K562 (cell line): Measurements from ENCODE around the gene PIK3C2B. TPM values are rescaled to one million over a fixed set of nuclear protein-coding genes. Genes with fewer than 3 reads are reported as not detected.

Experiments used
- ATF7 ChIP-seq: fragments of 450-650 bp; IDR thresholded peaks from 2 replicates; pipeline ENCODE4 v1.7.1; 2014; ENCODE audit warnings: mild to moderate bottlenecking, moderate library complexity
- CCNT2 ChIP-seq: IDR thresholded peaks from 2 replicates; pipeline ENCODE4 v1.6.1; 2011; ENCODE audit warnings: borderline replicate concordance, low read depth, mild to moderate bottlenecking, moderate library complexity, mixed read lengths, low read length; ENCODE audit not compliant: insufficient read length; ENCODE audit errors: extremely low read depth
- FOXP1 ChIP-seq: sonication (generic); formaldehyde crosslinking; IDR thresholded peaks from 2 replicates; pipeline ENCODE4 v1.8.0; 2022; ENCODE audit warnings: mild to moderate bottlenecking, missing genetic modification reagents
- FOXP4 ChIP-seq: sonication (generic); formaldehyde crosslinking; IDR thresholded peaks from 2 replicates; pipeline ENCODE4 v1.8.0; 2022; ENCODE audit warnings: mild to moderate bottlenecking, missing genetic modification reagents, borderline replicate concordance
- MAFK ChIP-seq: IDR thresholded peaks from 2 replicates; pipeline ENCODE4 v1.6.1; 2011; ENCODE audit warnings: low read length, improper control_type of control experiment
- MITF ChIP-seq: IDR thresholded peaks from 2 replicates; pipeline ENCODE4 v1.6.1; 2014; ENCODE audit warnings: antibody characterized with exemption
- NEUROD1 ChIP-seq: fragments of 150-350 bp; IDR thresholded peaks from 2 replicates; pipeline ENCODE4 v1.6.1; 2014; ENCODE audit warnings: borderline replicate concordance, low read length, low read depth; ENCODE audit not compliant: partially characterized antibody
- POLR2AphosphoS5 ChIP-seq: IDR thresholded peaks from 2 replicates; pipeline ENCODE4 v1.6.1; 2011; ENCODE audit warnings: mild to moderate bottlenecking, low read depth, low read length, moderate library complexity; ENCODE audit not compliant: control insufficient read depth, insufficient read depth
- PPARD ChIP-seq: fragments of 250-450 bp; sonication (Bioruptor Pico); IDR thresholded peaks from 2 replicates; pipeline ENCODE4 v1.8.0; 2022; ENCODE audit warnings: inconsistent platforms, mild to moderate bottlenecking, moderate library complexity
- TGIF2 ChIP-seq: sonication (generic); formaldehyde crosslinking; IDR thresholded peaks from 2 replicates; pipeline ENCODE4 v1.8.1; 2022; ENCODE audit warnings: mild to moderate bottlenecking, missing genetic modification reagents, moderate library complexity
- XRCC4 ChIP-seq: IDR thresholded peaks from one replicate; pipeline ENCODE4 v1.6.1; 2011; ENCODE audit not compliant: insufficient read depth, insufficient read length; ENCODE audit errors: extremely low read depth
- ZBTB17 ChIP-seq: fragments of 450-650 bp; formaldehyde crosslinking; IDR thresholded peaks from 2 replicates; pipeline ENCODE4 v1.4.0; 2020; ENCODE audit warnings: mild to moderate bottlenecking
- ZNF174 ChIP-seq: fragments of 250-450 bp; sonication (Bioruptor Pico); IDR thresholded peaks from 2 replicates; pipeline ENCODE4 v1.4.0; 2020; ENCODE audit warnings: mild to moderate bottlenecking
- ZNF316 ChIP-seq: fragments of 450-650 bp; IDR thresholded peaks from 2 replicates; pipeline ENCODE4 v1.6.1; 2016
- ZNF57 ChIP-seq: fragments of 450-650 bp; formaldehyde crosslinking; IDR thresholded peaks from 2 replicates; pipeline ENCODE4 v1.4.0; 2020; ENCODE audit warnings: mild to moderate bottlenecking, moderate library complexity
- ZNF740 ChIP-seq, 3 experiments: fragments of 200-800 bp in 1 of 3; sonication (Bioruptor generic) in 1 of 3; sonication (generic) in 1 of 3; formaldehyde crosslinking in 1 of 3; IDR thresholded peaks; 2 replicates each; pipeline versions ENCODE4 v1.6.1 to v1.8.0; 2016 to 2022; ENCODE audit warnings: mild to moderate bottlenecking in 2 of 3, missing compliant biosample characterization in 2 of 3, missing genetic modification characterization in 2 of 3, missing genetic modification reagents in 1 of 3
- polyA plus RNA-seq, 8 experiments: library from polyadenylated mRNA; depleted of rRNA in 4 of 8; stranded (reverse) in 5 of 8; unstranded in 3 of 8; fragments of >200 nt; fragmentation: Nextera tagmentation in 2 of 8; fragmentation: Illumina TruSeq in 1 of 8; extraction: Ambion mirVana in 2 of 8; extraction: Trizol in 1 of 8; gene quantifications; 2 replicates each; pipeline versions ENCODE4 v1.2.1 to v1.2.3, GENCODE V29; 2011 to 2014; ENCODE audit warnings: inconsistent platforms in 1 of 8, missing spikeins in 1 of 8
- total RNA-seq, 7 experiments: library from RNA; depleted of rRNA in 6 of 7; stranded (reverse); fragments of >200 nt in 6 of 7; fragmentation: Illumina TruSeq in 2 of 7; extraction: Trizol in 2 of 7; gene quantifications; 2 replicates each; pipeline versions ENCODE4 v1.2.1 to v1.2.3, GENCODE V29; 2011 to 2021; ENCODE audit warnings: low replicate concordance in 1 of 7
- TF ChIP-seq, protein P1 (sequence below): sonication (generic); formaldehyde crosslinking; IDR thresholded peaks from 2 replicates; pipeline ENCODE4 v1.8.0; 2023; ENCODE audit warnings: missing genetic modification reagents, mild to moderate bottlenecking, borderline replicate concordance

PIK3C2B gene
- total and polyA plus RNA-seq, 9 of the 15 experiments (the other 6 are each of a cell fraction or from before 2014, with no cell fraction given): 0.10 to 2.9 (median 0.72) TPM

DNA sequence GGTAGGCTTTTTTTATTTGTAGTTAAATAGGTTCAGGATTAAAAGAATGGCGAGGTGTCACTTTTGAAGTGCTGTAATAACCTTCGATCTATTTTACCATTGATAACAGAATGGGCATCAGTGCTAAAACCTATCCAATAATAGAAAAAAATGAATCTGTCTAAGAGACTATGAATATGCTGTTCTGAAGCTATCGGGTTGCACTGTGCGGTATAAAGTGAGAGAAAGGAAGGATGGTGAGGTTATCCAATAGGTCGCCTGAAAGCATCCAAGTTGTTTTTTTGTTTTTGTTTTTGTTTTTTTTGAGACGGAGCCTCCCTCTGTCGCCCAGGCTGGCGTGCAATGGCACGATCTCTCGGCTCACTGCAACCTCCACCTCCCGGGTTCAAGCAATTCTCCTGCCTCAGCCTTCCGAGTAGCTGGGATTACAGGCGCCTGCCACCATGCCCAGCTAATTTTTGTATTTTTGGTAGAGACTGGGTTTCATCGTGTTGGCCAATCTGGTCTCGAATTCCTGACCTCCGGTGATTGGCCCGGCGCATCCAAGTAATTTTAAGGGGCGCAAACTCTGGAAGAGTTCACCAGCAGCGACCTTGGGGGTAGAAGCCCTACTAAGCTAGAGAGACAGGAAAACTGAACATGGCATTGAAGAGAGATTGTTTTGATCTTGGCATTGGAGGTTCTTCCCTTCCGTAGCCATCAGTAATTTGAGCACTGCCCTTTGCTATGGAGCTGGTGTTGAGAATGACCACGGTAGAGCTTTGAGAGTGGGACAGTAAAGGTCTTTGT is 12.9 kb upstream of the PIK3C2B start (continued):
- no peak for TF ChIP-seq FOXP4 (CRISPR knock-in tag)
- no peak for TF ChIP-seq TGIF2 (CRISPR knock-in tag)
- no peak for TF ChIP-seq POLR2AphosphoS5
- TF ChIP-seq ATF7: peak; percentile 95
- no peak for TF ChIP-seq MITF
- TF ChIP-seq NEUROD1: no peak
- TF ChIP-seq MAFK: no peak
- no peak for TF ChIP-seq ZNF174 (CRISPR knock-in tag)
- no peak for TF ChIP-seq FOXP1 (CRISPR knock-in tag)
- TF ChIP-seq CCNT2: no peak
- 0 out of 2 replicates have a peak, but pooled peaks have one; percentile 19 for TF ChIP-seq ZNF740 (CRISPR knock-in tag; IDR thresholded peaks at IDR 0.05)
- TF ChIP-seq ZNF740 (tag; IDR thresholded peaks at IDR 0.05): no peak; a peak in 1 of 4 replicates
- TF ChIP-seq ZNF57: no peak
- TF ChIP-seq, protein P1, sequence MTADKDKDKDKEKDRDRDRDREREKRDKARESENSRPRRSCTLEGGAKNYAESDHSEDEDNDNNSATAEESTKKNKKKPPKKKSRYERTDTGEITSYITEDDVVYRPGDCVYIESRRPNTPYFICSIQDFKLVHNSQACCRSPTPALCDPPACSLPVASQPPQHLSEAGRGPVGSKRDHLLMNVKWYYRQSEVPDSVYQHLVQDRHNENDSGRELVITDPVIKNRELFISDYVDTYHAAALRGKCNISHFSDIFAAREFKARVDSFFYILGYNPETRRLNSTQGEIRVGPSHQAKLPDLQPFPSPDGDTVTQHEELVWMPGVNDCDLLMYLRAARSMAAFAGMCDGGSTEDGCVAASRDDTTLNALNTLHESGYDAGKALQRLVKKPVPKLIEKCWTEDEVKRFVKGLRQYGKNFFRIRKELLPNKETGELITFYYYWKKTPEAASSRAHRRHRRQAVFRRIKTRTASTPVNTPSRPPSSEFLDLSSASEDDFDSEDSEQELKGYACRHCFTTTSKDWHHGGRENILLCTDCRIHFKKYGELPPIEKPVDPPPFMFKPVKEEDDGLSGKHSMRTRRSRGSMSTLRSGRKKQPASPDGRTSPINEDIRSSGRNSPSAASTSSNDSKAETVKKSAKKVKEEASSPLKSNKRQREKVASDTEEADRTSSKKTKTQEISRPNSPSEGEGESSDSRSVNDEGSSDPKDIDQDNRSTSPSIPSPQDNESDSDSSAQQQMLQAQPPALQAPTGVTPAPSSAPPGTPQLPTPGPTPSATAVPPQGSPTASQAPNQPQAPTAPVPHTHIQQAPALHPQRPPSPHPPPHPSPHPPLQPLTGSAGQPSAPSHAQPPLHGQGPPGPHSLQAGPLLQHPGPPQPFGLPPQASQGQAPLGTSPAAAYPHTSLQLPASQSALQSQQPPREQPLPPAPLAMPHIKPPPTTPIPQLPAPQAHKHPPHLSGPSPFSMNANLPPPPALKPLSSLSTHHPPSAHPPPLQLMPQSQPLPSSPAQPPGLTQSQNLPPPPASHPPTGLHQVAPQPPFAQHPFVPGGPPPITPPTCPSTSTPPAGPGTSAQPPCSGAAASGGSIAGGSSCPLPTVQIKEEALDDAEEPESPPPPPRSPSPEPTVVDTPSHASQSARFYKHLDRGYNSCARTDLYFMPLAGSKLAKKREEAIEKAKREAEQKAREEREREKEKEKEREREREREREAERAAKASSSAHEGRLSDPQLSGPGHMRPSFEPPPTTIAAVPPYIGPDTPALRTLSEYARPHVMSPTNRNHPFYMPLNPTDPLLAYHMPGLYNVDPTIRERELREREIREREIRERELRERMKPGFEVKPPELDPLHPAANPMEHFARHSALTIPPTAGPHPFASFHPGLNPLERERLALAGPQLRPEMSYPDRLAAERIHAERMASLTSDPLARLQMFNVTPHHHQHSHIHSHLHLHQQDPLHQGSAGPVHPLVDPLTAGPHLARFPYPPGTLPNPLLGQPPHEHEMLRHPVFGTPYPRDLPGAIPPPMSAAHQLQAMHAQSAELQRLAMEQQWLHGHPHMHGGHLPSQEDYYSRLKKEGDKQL (CRISPR knock-in tag): no peak
- TF ChIP-seq PPARD (CRISPR knock-in tag): no peak
- TF ChIP-seq ZBTB17 (CRISPR knock-in tag): no peak
- TF ChIP-seq ZNF316: no peak
- TF ChIP-seq XRCC4: no peak
